T-helper 17 cell (primary cell): ENCODE results near the gene PEX7. TPM values are rescaled to one million over a fixed set of nuclear protein-coding genes. Genes with fewer than 3 reads are reported as not detected.
"Not testable (repeated sequence)": the region's sequence is repeated elsewhere in the genome, so short reads cannot be mapped to it uniquely, and the experiment has no call there.

Experiments
- ATAC-seq: fragments of 150-1000 bp; cut with Tn5 transposase; 2 replicates; pipeline ENCODE4 v1.10.0; 2021; ENCODE audit warnings: mild to moderate bottlenecking, moderate library complexity
- DNase-seq, 3 donors: peaks; one replicate each; pipeline versions ENCODE4 v3.0.0 to v3.0.0-alpha.2; 2020 to 2021
- H3K9me3 ChIP-seq: one replicate; pipeline ENCODE4 v1.7.0; 2013; ENCODE audit warnings: low read length, mild to moderate bottlenecking; ENCODE audit not compliant: control insufficient read depth, poor library complexity, severe bottlenecking
- H3K27ac Mint-ChIP-seq: one replicate; pipeline ENCODE4 v1.8.0; 2022; ENCODE audit warnings: mild to moderate bottlenecking, moderate library complexity, mixed read lengths
- H3K27me3 Mint-ChIP-seq: one replicate; pipeline ENCODE4 v1.8.0; 2022; ENCODE audit warnings: mixed read lengths
- H3K36me3 Mint-ChIP-seq: one replicate; pipeline ENCODE4 v1.8.0; 2022; ENCODE audit warnings: low read depth, mixed read lengths
- H3K4me1 Mint-ChIP-seq: one replicate; pipeline ENCODE4 v1.8.0; 2022; ENCODE audit warnings: mild to moderate bottlenecking, mixed read lengths
- H3K4me3 Mint-ChIP-seq: one replicate; pipeline ENCODE4 v1.8.0; 2022; ENCODE audit warnings: mild to moderate bottlenecking, moderate library complexity, mixed read lengths
- total RNA-seq, 4 donors: library from RNA in 2 of 4; stranded (reverse) in 2 of 4; gene quantifications; one replicate each; pipeline ENCODE4 v1.2.3 and lab custom pipeline; 2022 to 2026

PEX7 gene
- total RNA-seq, 2 donors from 2014 or later, result 3.2 to 3.7 TPM

DNA sequence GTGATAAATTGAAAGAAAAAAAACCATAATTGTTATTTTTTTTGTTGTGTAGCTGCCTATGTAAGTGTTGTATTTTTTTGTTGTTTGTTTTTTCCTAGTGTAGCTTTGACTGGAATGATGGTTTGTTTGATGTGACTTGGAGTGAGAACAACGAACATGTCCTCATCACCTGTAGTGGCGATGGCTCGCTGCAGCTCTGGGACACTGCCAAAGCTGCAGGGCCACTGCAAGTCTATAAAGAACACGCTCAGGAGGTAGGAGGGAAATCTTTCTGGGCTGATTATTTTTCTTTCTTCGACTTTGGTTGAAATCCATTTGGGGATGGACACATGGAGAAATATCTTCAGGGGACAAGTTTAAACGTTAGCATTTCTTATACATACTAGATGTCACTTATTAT, 3.8 kb downstream of the PEX7 start:
- no peaks in the 10 kb centered on the region for H3K9me3 ChIP-seq
- Mint-ChIP-seq H3K36me3 (peaks cover 4% of the 10 kb centered on the region), H3K4me1 (peaks cover 25% of the 10 kb centered on the region), H3K4me3 (no peak overlapping the region), H3K27me3 (no peaks in the 10 kb centered on the region), H3K27ac (peak overlapping the region; percentile 45)
- ATAC-seq (no peak), DNase-seq (no peak)

DNA sequence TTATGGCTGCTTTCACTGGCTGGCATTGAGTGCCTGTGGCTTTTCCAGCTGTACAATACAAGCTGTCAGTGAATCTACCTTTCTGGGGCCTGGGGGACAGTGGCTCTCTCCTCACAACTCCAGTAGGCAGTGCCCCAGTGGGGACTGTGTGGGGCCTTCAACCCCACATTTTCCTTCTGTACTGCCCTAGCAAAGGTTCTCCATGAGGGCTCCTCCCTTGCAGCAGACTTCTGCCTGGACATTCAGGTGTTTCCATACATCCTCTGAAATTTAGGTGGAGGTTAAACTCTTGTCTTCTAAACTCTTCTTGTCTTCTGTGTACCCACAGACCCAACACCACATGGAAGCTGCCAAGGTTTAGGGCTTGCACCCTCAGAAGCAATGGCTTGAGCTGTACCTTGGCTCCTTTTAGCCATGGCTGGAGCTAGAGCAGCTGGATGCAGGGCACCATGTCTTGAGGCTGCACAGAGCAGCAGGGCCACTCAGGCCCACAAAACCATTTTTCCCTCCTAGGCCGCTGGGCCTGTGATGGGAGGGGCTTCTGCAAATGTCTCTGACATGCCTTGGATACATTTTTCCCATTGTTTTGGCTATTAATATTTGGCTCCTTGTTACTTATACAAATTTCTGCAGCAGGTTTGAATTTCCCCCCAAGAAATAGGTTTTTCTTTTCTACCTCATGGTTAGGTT, 9.6 kb downstream of the PEX7 start:
- no peak for ATAC-seq
- Mint-ChIP-seq H3K27me3 (no peaks in the 10 kb centered on the region), H3K36me3 (peaks cover 11% of the 10 kb centered on the region), H3K4me3 (no peak overlapping the region), H3K27ac (no peak overlapping the region), H3K4me1 (peaks cover 3% of the 10 kb centered on the region)
- H3K9me3 ChIP-seq, result no peaks in the 10 kb centered on the region
- no peak for DNase-seq

DNA sequence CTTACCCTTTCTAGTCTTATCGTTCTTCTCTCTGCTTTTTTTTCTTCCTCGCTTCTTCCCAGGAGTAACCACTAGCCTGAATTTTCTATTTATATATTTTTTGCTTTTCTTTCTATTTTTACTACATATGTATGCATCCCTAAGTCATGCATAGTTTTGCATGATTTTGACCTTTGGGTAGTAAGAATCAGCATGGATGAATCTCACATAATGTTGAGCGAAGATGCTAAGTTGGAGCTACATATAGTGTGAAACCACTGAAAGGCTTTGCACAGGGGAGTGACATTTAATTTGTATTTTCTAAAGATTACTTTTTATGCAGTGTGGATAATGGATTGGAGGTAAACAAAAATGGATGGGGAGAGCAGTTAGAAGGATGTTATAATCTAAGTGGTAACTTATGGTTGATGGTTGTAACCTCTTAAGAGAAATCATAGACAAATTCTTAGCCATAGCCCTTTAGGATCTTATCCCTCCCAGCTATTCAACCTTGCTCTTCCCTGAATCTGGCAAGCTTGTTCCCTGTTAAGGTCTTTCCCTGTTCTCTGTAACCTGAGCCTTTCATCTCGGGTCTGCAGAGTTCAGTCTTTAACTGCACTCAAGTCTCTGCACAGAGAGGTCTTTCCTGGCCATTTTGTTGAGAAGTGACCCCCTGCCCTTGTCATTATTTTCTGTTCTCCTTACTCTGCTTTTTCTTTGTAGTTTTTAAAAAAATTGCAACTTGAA, 18.0 kb downstream of the PEX7 start:
- Mint-ChIP-seq H3K27ac (no peak overlapping the region), H3K36me3 (no peaks in the 10 kb centered on the region), H3K4me3 (no peak overlapping the region), H3K27me3 (no peaks in the 10 kb centered on the region), H3K4me1 (peaks cover 2% of the 10 kb centered on the region)
- no peaks in the 10 kb centered on the region for H3K9me3 ChIP-seq
- DNase-seq (no peak), ATAC-seq (no peak)

DNA sequence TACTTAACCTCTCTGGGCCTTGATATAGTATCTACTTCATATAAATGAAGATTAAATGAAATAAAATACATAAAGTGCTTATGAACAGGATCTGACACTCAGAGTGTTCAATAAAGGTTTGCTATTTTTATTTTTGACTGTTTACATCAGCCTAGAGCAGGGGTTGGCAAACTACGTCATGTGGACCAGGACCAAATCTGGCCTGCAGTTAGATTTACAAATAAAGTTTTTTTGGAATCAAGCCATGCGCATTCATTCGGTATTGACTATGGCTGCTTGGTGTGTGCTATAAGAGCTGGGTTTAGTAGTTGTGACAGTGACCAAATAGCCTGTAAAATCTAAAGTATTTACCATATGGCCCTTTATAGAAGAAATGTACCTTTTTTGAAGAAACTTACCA, 20.8 kb downstream of the PEX7 start:
- DNase-seq (no peak), ATAC-seq (no peak)
- H3K36me3 Mint-ChIP-seq, result no peaks in the 10 kb centered on the region
- H3K27ac Mint-ChIP-seq, result peak overlapping the region; percentile 32
- no peak overlapping the region for H3K4me3 Mint-ChIP-seq
- H3K27me3 Mint-ChIP-seq, result no peaks in the 10 kb centered on the region
- H3K9me3 ChIP-seq, result no peaks in the 10 kb centered on the region
- H3K4me1 Mint-ChIP-seq, result peaks cover 4% of the 10 kb centered on the region

DNA sequence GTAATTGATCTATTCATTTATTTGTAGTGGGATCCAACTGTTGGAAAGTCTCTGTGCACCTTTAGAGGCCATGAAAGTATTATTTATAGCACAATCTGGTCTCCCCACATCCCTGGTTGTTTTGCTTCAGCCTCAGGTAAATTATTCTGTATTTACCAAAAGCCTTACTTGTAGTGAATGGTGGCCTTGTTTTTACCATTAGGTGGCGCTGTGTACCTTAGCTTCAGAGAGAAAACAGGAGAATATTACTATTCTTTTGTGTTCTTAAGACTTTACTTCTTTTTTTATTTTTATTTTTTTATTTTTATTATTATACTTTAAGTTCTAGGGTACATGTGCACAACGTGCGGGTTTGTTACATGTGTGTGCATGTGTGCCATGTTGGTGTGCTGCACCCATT, 23.7 kb downstream of the PEX7 start:
- ATAC-seq (peak; percentile 54), DNase-seq (peak in 1 of 3 donors; percentile 11)
- H3K4me3 Mint-ChIP-seq, result no peak overlapping the region
- H3K9me3 ChIP-seq, result no peaks in the 10 kb centered on the region
- H3K36me3 Mint-ChIP-seq, result peaks cover 6% of the 10 kb centered on the region
- H3K4me1 Mint-ChIP-seq, result peaks cover 4% of the 10 kb centered on the region
- no peak overlapping the region for H3K27ac Mint-ChIP-seq
- no peaks in the 10 kb centered on the region for H3K27me3 Mint-ChIP-seq

DNA sequence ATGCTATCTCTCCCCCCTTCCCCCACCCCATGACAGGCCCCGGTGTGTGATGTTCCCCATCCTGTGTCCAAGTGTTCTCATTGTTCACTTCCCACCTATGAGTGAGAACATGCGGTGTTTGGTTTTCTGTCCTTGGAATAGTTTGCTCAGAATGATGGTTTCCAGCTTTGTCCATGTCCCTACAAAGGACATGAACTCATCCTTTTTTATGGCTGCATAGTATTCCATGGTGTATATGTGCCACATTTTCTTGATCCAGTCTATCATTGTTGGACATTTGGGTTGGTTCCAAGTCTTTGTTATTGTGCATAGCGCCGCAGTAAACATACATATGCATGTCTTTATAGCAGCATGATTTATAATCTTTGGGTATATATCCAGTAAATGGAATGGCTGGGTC, 24.1 kb downstream of the PEX7 start:
- ATAC-seq, H3K9me3 ChIP-seq, H3K4me1 Mint-ChIP-seq, H3K4me3 Mint-ChIP-seq, H3K36me3 Mint-ChIP-seq, DNase-seq, H3K27me3 Mint-ChIP-seq, H3K27ac Mint-ChIP-seq: not testable (repeated sequence)

DNA sequence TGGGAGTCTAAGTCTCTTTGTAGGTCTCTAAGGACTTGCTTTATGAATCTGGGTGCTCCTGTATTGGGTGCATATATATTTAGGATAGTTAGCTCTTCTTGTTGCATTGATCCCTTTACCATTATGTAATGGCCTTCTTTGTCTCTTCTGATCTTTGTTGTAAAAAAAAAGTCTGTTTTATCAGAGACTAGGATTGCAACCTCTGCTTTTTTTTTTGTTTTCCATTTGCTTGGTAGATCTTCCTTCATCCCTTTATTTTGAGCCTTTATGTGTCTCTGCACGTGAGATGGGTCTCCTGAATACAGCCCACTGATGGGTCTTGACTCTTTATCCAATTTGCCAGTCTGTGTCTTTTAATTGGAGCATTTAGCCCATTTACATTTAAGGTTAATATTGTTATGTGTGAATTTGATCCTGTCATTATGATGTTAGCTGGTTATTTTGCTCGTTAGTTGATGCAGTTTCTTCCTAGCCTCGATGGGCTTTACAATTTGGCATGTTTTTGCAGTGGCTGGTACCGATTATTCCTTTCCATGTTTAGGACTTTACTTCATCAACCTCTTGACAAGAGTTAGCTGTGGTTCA, 27.7 kb downstream of the PEX7 start:
- not testable (repeated sequence) for DNase-seq, H3K27me3 Mint-ChIP-seq, H3K9me3 ChIP-seq, H3K4me1 Mint-ChIP-seq, H3K27ac Mint-ChIP-seq, H3K4me3 Mint-ChIP-seq, H3K36me3 Mint-ChIP-seq, ATAC-seq

DNA sequence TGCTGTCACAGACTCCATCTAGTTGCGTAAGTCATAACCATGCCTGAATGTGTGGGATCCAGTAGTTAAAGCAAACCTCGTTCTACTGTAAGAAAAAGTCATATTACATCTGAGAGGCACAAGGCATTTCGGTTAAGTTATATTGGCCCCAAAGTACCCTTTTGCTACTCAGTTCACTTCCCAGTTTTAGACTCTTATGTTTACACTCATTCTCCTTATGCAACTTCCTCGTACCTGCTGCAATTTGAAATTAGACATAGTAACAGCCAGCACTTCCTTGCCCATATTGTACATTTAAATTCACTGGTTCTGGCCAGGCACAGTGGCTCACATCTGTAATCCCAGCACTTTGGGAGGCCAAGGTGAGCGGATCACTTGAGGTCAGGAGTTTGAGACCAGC, 37.0 kb downstream of the PEX7 start:
- DNase-seq (no peak), ATAC-seq (no peak)

DNA sequence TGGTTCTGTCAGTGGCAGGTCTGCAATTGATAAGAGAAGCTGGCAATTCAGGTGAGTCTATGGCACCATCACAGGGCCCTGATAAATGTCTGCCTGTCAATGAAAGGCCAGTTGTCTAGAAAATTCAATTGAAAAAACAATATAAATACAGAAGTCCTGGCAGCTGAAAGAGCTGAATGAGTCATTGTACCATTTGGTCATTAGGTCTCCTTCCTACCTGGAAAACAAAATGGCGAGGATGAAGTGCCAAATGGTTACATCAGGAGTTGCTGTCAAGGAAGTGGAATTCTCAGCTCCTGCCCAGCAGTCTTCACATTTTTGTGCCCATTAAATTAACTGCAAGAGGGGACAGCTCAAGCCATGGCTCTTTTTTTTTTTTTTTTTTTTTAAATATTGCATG, 37.7 kb downstream of the PEX7 start:
- Mint-ChIP-seq H3K36me3 (no peaks in the 10 kb centered on the region), H3K27me3 (no peaks in the 10 kb centered on the region)
- DNase-seq, result no peak

More for the DNA sequence above, 37.0 kb downstream of the PEX7 start:
- no peaks in the 10 kb centered on the region for H3K9me3 ChIP-seq
- no peaks in the 10 kb centered on the region for H3K4me1 Mint-ChIP-seq
- H3K27me3 Mint-ChIP-seq, result no peaks in the 10 kb centered on the region
- peak overlapping the region; percentile 57 for H3K4me3 Mint-ChIP-seq
- H3K36me3 Mint-ChIP-seq, result no peaks in the 10 kb centered on the region
- no peak overlapping the region for H3K27ac Mint-ChIP-seq

DNA sequence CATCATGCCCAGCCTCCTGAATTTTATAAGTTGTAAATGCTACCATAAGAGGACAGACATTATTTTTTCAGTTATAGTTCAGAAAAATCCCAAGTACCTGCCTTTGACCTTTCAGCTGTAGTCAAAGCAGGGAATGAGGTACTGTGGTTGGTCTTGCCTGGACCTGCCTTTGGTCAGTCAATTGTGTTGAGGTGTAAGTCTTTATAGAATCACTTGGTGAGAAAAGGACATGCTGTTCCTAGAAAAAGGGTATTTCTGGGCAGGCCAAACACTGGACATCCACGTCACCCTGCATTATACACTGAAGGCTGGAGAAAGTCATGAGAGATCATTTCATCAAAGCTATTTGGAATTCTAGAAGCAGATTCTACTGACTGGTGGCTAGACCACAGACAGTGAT, 40.3 kb downstream of the PEX7 start:
- ATAC-seq, result no peak

More for the DNA sequence above, 37.7 kb downstream of the PEX7 start:
- no peak for ATAC-seq
- Mint-ChIP-seq H3K4me1 (no peaks in the 10 kb centered on the region), H3K4me3 (no peak overlapping the region), H3K27ac (no peak overlapping the region)
- H3K9me3 ChIP-seq, result no peaks in the 10 kb centered on the region

DNA sequence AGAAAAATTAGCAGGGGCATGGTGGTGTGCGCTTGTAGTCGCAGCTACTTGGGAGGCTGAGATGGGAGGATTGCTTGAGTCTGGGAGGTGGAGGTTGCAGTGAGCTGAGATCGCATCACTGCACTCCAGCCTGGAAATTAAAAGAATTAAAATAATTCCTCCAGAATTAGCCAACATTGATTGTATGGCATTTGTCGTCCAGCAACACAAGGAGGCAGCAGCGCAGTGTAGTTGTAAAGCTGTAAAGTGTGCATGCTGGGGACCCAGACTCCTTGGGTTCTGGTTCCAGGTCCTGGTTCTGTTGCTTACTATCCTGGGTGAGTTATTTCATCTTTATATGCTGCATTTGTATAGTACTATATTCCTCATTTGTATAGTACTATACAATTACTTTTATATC, 41.4 kb downstream of the PEX7 start:
- peaks cover 3% of the 10 kb centered on the region for H3K4me1 Mint-ChIP-seq
- no peak for DNase-seq
- H3K4me3 Mint-ChIP-seq, result no peak overlapping the region
- no peak for ATAC-seq
- no peaks in the 10 kb centered on the region for H3K27me3 Mint-ChIP-seq
- H3K27ac Mint-ChIP-seq, result no peak overlapping the region
- no peaks in the 10 kb centered on the region for H3K9me3 ChIP-seq
- H3K36me3 Mint-ChIP-seq, result peaks cover 3% of the 10 kb centered on the region

More for the DNA sequence above, 40.3 kb downstream of the PEX7 start:
- DNase-seq, result no peak
- H3K27me3 Mint-ChIP-seq, result no peaks in the 10 kb centered on the region
- peaks cover 3% of the 10 kb centered on the region for H3K36me3 Mint-ChIP-seq
- peaks cover 3% of the 10 kb centered on the region for H3K4me1 Mint-ChIP-seq
- no peak overlapping the region for H3K27ac Mint-ChIP-seq
- no peak overlapping the region for H3K4me3 Mint-ChIP-seq
- H3K9me3 ChIP-seq, result no peaks in the 10 kb centered on the region

DNA sequence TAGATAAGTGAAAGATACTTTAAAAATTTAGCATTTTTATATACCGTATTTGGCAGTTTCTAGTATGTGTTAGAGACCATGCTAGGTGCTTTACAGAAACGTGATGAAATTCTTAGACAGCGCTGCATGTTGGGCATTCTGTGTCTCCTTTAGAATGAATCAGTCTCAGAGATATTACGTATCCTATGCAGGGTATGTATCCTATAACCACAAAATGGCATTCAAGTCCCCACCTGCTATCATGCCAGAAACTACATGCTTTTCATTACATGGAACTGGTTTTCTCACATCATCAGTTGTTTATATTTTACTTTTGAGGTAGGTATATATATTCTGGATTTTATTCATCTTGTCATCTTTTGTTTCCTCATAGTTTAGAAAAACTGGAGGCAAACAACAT, 42.3 kb downstream of the PEX7 start:
- Mint-ChIP-seq H3K27me3 (no peaks in the 10 kb centered on the region), H3K4me1 (peaks cover 3% of the 10 kb centered on the region), H3K27ac (no peak overlapping the region), H3K4me3 (no peak overlapping the region), H3K36me3 (peaks cover 3% of the 10 kb centered on the region)
- DNase-seq, result no peak
- ATAC-seq, result no peak
- H3K9me3 ChIP-seq, result no peaks in the 10 kb centered on the region

DNA sequence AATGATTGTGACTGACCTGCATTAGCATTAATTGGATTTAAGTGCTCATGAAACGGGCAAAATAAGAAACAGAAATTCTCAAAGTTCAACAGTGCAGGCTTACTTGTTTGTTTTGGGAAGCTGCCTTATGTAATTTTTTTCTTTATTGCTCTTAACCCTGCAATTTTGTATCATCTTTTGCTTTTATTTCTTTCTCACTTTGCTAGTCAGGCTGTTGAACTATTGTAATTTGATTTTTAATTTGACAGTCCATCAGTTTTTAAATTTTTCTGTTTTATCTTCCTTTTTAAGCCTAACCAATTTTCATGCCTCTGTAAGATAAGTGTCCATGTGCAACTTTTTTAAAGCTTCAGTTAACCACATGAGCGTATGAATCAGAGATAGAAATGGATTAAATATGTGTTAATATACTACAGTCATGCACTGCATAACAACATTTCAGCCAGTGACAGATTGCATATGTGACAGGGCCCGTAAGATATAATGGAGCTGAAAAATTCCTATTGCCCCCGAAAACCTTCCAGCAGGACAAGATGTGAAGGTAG, 44.6 kb downstream of the PEX7 start:
- H3K27ac Mint-ChIP-seq, result no peak overlapping the region

More for the DNA sequence above, 44.6 kb downstream of the PEX7 start:
- peaks cover 3% of the 10 kb centered on the region for H3K36me3 Mint-ChIP-seq
- H3K27me3 Mint-ChIP-seq, result no peaks in the 10 kb centered on the region
- H3K9me3 ChIP-seq, result peaks cover 2% of the 10 kb centered on the region
- no peak for ATAC-seq
- no peak overlapping the region for H3K4me3 Mint-ChIP-seq
- peaks cover 3% of the 10 kb centered on the region for H3K4me1 Mint-ChIP-seq
- DNase-seq, result no peak
